Sigmoid colon (tissue), 7 donors: ENCODE data around the gene C2CD4B. TPM values are rescaled to one million over a fixed set of nuclear protein-coding genes. Genes with fewer than 3 reads are reported as not detected.
A peak's percentile ranks its signal among the peaks of the same experiment; 100 is the strongest.

Experiments used
- DNase-seq: peaks from one replicate; pipeline ENCODE4 v3.0.0-alpha.2; 2019
- H3K27ac ChIP-seq, 4 donors: fragments of 200-600 bp; sonication (generic); one replicate each; pipeline ENCODE4 v1.5.1; 2016 to 2019; ENCODE audit warnings: mild to moderate bottlenecking in 1 of 4
- H3K27me3 ChIP-seq, 3 donors: fragments of 200-600 bp; sonication (generic); one replicate each; pipeline ENCODE4 v1.5.1; 2019; ENCODE audit warnings: mild to moderate bottlenecking in 1 of 3
- H3K36me3 ChIP-seq, 4 donors: fragments of 200-600 bp; sonication (generic); one replicate each; pipeline ENCODE4 v1.5.1; 2016 to 2019
- H3K4me1 ChIP-seq, 4 donors: fragments of 200-600 bp; sonication (generic); one replicate each; pipeline ENCODE4 v1.5.1; 2017 to 2019
- H3K4me3 ChIP-seq, 4 donors: fragments of 200-600 bp; sonication (generic); one replicate each; pipeline ENCODE4 v1.5.1; 2017 to 2019; ENCODE audit warnings: mild to moderate bottlenecking in 2 of 4, moderate library complexity in 1 of 4
- H3K9me3 ChIP-seq, 4 donors: fragments of 200-600 bp in 3 of 4; sonication (generic) in 3 of 4; one replicate each; pipeline versions ENCODE4 v1.5.1 to v1.6.1; 2013 to 2019
- CTCF ChIP-seq, 4 experiments: fragments of 450-650 bp in 3 of 4; fragments of 200-600 bp in 1 of 4; IDR thresholded peaks; one replicate each; pipeline ENCODE4 v1.5.1; 2016 to 2019; ENCODE audit warnings: antibody characterized with exemption in 4 of 4, mild to moderate bottlenecking in 3 of 4, moderate library complexity in 2 of 4
- EP300 ChIP-seq, 4 donors: sonication (generic); formaldehyde crosslinking; IDR thresholded peaks; one replicate each; pipeline ENCODE4 v1.6.1; 2017; ENCODE audit warnings: antibody characterized with exemption in 4 of 4
- POLR2A ChIP-seq, 2 donors: fragments of 450-650 bp; IDR thresholded peaks; one replicate each; pipeline ENCODE4 v1.6.1; 2016; ENCODE audit warnings: antibody characterized with exemption in 2 of 2, mild to moderate bottlenecking in 2 of 2, moderate library complexity in 2 of 2
- POLR2AphosphoS5 ChIP-seq, 4 donors: sonication (generic); formaldehyde crosslinking; IDR thresholded peaks; one replicate each; pipeline ENCODE4 v1.6.1; 2017; ENCODE audit warnings: antibody characterized with exemption in 4 of 4
- WGBS, 2 donors: extraction: QIAGEN DNeasy Blood & Tissue Kit; methylation state at CpG; one replicate each; pipeline ENCODE4 v1.1.7; 2013; 5-methylcytosine and 5-hydroxymethylcytosine counted together
- intact Hi-C: fragments of 100-400 bp; cut with DNase I; formaldehyde crosslinking; loops from one replicate; pipeline ENCODE4 v1.15.1; 2023
- polyA plus RNA-seq, 3 donors: library from polyadenylated mRNA; stranded (reverse); fragments of 200-250 nt; gene quantifications; one replicate each; pipeline ENCODE4 v1.2.3, GENCODE V29; 2013
- total RNA-seq, 4 donors: library from RNA; depleted of rRNA; stranded (reverse); fragments of >200 nt; gene quantifications; one replicate each; pipeline ENCODE4 v1.1.0, GENCODE V29; 2016
- donor health status: healthy with polysubstance abuse.
- donor health status: Bipolar disorder and iron deficiency.
- donor health status: healthy.

Gene C2CD4B
- total and polyA plus RNA-seq, 7 donors, result 0.60 to 4.6 (median 1.4) TPM; not detected in 1

- intact Hi-C loops, result no loop called here
- Histone ChIP-seq H3K27me3 (no peaks in the 10 kb centered on the region), H3K36me3 (no peaks in the 10 kb centered on the region), H3K27ac (peak overlapping the region; percentile 59 to 79 (median 68)), H3K4me1 (peaks cover 0 to 15% (median 9%) of the 10 kb centered on the region in 4 donors), H3K4me3 (peak overlapping the region in 2 of 4 donors; percentile 21 to 24), H3K9me3 (no peaks in the 10 kb centered on the region)
- TF ChIP-seq EP300 (IDR thresholded peaks at IDR 0.05) (no peak), POLR2AphosphoS5 (IDR thresholded peaks at IDR 0.05) (no peak), CTCF (IDR thresholded peaks at IDR 0.05) (no peak), POLR2A (IDR thresholded peaks at IDR 0.05) (no peak)
- DNase-seq, result no peak
- WGBS, 2 donors, result 74 to 75% methylated on average over 7 of the region's 7 CpGs
These were observed 46.4 kb downstream of the C2CD4B start for GRCh38 chr15:62118520-62119226.

GRCh38 chr15:62115847-62116246 is 49.2 kb downstream of the C2CD4B start:
- H3K9me3 ChIP-seq, result no peaks in the 10 kb centered on the region
- H3K4me3 ChIP-seq, result no peak overlapping the region
- no peak overlapping the region for H3K27ac ChIP-seq
- intact Hi-C loops, result no loop called here
- no peaks in the 10 kb centered on the region for H3K36me3 ChIP-seq
- TF ChIP-seq CTCF (IDR thresholded peaks at IDR 0.05) (no peak), POLR2A (IDR thresholded peaks at IDR 0.05) (no peak), POLR2AphosphoS5 (IDR thresholded peaks at IDR 0.05) (no peak), EP300 (IDR thresholded peaks at IDR 0.05) (no peak)
- H3K27me3 ChIP-seq, result no peaks in the 10 kb centered on the region
- H3K4me1 ChIP-seq, result peaks cover 0 to 18% (median 11%) of the 10 kb centered on the region in 4 donors
- WGBS, 2 donors, result 2 to 15% methylated on average over 1 of the region's 1 CpG
- no peak for DNase-seq

Other genes with a start within 250 kb of the C2CD4B start
- gene VPS13C, start 104.8 kb downstream of the C2CD4B start, total RNA-seq, result 100 to 1,000 TPM in 2 of 4 donors, 10 to 100 TPM in 2; 71.5 to 112 (median 94.4) TPM
- gene VPS13C, start 104.8 kb downstream of the C2CD4B start, polyA plus RNA-seq, result 10 to 100 TPM in 1 of 3 donors, 1 to 10 TPM in 2; 2.1 to 18.2 (median 6.6) TPM
- gene C2CD4A, start 98.3 kb downstream of the C2CD4B start, total RNA-seq, result under 1 TPM in 1 of 4 donors, not detected in 3; 0.27 TPM
- 1 to 10 TPM in 1 of 3 donors, under 1 TPM in 2; under 0.01 to 2.2 (median 0.23) TPM for gene C2CD4A, start 98.3 kb downstream of the C2CD4B start, polyA plus RNA-seq
- gene TLN2, start 225.3 kb upstream of the C2CD4B start, total RNA-seq, result 10 to 100 TPM in 3 of 4 donors, 1 to 10 TPM in 1; 9.8 to 35.2 (median 15.4) TPM
- gene TLN2, start 225.3 kb upstream of the C2CD4B start, polyA plus RNA-seq, result 10 to 100 TPM in 1 of 3 donors, 1 to 10 TPM in 2; 5.4 to 10.8 (median 6.9) TPM